VCaP (cell line): ENCODE results near the gene LSR.
A peak's percentile ranks its signal among the peaks of the same experiment; 100 is the strongest.

Source experiments
- H3K27ac ChIP-seq: fragments of 450-650 bp; 2 replicates; pipeline ENCODE4 v1.5.1; 2017
- TF ChIP-seq, protein P1 (sequence below): fragments of 450-650 bp; conservative IDR thresholded peaks from 2 replicates; pipeline ENCODE4 v1.5.1; 2017; ENCODE audit warnings: mild to moderate bottlenecking, moderate library complexity

LSR gene

DNA sequence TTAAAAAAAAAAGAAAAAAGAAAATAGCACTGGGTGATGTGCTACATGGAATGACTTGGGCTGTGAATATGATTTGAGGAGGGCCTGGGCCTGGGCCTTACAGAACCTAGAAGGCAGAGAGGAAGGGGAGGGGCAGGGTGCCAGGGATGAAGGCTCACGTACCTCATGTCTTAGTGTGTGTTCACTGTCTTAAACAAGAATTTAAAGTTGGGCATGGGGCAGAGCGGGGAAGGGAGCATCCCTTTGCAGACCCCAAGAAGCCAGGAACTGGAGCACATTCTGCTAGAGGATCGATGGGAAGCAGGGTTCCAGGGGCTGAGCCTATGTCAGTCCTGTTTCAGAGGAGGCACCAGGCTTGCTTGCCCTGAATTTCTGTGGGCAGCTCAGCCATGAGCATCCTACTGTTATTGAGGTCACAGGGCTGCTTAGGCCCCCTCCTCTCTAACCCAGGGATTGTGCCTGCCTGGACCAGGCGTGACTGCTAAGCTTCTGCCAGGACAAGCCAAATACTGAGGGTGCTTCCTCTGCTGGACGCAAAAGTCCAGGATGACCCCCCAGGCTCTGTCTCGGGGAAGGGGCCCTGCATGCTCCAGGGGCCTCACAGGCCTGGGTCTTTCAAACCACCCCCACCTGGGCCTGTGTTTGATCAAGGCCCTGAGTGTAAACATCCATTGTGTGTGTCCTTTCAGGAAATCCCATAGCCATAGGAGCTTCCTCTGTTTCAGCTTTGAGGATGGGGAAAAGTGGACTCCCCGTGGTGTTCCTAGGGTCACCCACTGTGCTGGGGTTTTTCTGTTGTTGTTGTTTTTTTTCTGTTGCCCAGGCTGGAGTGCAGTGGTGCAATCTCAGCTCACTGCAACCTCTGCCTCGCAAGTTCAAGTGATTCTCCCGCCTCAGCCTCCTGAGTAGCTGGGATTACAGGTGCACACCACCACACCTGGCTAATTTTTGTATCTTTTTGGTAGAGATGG, 4.8 kb downstream of the LSR start:
- H3K27ac ChIP-seq, result no peak overlapping the region
- TF ChIP-seq, protein P1, sequence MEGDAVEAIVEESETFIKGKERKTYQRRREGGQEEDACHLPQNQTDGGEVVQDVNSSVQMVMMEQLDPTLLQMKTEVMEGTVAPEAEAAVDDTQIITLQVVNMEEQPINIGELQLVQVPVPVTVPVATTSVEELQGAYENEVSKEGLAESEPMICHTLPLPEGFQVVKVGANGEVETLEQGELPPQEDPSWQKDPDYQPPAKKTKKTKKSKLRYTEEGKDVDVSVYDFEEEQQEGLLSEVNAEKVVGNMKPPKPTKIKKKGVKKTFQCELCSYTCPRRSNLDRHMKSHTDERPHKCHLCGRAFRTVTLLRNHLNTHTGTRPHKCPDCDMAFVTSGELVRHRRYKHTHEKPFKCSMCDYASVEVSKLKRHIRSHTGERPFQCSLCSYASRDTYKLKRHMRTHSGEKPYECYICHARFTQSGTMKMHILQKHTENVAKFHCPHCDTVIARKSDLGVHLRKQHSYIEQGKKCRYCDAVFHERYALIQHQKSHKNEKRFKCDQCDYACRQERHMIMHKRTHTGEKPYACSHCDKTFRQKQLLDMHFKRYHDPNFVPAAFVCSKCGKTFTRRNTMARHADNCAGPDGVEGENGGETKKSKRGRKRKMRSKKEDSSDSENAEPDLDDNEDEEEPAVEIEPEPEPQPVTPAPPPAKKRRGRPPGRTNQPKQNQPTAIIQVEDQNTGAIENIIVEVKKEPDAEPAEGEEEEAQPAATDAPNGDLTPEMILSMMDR, result no peak

DNA sequence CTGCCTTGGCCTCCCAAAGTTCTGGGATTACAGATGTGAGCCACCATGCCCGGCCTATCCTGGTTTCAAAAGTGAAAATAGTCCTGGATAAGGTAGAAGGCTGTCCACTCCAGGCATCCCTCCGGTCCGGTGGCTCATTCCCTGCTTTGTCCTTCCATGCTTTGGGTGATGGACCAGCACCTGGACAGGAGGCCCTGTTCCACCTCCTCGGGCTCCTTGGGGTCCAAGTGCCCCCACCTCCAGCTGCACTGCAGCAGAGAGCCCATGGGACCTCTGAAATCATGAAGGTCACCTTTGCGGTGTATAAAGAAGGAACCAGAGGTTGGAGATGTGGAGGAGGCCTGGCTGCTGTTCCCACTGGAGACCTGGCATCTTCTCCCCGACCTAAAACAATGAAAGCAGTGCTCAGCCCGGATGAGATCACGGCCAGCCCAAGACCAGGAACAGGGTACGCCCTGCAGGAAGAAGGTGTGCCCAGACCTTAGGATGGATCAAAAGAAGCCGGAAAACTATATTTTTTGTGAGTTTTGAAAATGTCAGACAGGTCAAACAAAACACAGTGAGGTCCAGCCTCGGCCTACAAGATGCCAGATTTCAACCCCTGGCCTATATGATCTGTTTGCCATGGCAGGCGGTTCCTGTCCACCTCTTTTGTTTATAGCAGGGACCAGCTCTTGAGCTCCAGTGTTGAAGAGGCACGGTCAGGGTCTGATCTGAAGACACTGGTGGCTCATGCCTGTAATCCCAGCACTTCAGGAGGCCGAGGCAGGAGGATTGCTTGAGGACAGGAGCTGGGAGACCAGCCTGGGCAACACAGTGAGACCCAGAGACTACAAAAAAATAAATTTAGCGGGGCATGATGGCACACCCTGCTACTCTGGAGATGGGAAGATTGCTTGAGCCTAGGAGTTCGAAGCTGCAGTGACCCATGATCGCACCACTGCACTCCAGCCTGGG, 5.8 kb downstream of the LSR start:
- no peak overlapping the region for H3K27ac ChIP-seq
- TF ChIP-seq, protein P1, result no peak

DNA sequence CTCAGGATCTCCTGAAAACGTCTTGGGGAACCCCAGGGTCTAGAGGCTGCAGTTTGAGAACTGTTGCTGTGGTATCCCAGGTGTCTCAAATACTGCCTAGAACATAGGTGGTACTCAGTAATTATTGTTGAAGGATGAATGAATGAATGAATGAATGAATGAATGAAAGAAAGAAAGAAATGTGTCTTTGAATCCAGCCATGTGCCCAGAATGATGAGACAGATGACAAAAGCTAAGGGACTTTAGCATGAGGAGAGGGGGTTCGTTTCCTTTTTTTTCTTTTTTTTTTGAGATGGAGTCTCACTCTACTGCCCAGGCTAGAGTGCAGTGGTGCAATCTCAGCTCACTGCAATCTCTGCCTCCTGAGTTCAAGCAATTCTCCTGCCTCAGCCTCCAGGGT, 7.8 kb downstream of the LSR start:
- TF ChIP-seq, protein P1, result no peak
- no peak overlapping the region for H3K27ac ChIP-seq

DNA sequence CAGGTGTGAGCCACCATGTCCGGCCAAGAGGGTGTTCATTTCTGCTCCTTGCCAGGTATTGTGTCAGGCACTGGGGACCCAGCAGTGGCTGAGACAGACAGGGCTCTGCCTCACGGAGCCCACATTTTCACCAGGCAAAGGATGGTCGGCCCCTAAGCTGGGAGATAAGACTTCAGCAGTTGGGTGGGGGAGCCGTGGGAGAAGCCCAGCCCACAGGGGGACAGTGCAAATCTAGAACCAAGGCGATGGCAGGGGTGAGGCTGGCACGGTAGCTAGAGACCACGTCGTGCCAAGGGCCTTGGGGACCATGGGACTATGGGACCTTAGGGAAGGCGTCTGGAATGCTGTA, 8.3 kb downstream of the LSR start:
- TF ChIP-seq, protein P1, result no peak
- no peak overlapping the region for H3K27ac ChIP-seq

DNA sequence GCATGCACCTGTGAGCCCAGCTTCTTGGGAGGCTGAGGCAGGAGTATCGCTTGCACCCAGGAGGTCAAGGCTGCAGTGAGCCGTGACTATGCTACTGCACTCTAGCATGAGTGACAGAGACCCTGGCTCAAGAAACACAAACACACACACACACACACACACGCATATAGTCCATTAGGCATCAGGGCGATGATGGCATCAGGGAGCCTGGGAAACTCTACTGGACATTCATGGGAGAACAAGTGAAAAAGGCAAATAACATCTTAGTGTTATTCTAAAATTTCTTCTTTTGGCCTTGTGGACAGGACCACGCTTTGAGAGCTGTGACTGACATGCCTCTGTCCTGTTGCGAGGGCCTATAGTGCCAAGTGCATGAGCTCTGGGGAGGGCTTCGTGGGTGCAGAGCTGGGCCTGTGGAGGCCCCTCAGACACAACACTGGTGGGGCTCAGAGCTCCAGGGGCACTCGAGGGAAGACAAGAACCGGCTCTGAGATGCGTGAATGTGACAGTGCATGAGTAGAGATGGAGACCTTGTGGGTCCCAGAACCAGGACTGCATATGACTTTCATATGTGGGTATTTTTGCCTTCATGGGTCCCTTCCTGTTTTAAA, 12.0 kb downstream of the LSR start:
- TF ChIP-seq, protein P1, result no peak
- peak overlapping the region; percentile 30 for H3K27ac ChIP-seq

DNA sequence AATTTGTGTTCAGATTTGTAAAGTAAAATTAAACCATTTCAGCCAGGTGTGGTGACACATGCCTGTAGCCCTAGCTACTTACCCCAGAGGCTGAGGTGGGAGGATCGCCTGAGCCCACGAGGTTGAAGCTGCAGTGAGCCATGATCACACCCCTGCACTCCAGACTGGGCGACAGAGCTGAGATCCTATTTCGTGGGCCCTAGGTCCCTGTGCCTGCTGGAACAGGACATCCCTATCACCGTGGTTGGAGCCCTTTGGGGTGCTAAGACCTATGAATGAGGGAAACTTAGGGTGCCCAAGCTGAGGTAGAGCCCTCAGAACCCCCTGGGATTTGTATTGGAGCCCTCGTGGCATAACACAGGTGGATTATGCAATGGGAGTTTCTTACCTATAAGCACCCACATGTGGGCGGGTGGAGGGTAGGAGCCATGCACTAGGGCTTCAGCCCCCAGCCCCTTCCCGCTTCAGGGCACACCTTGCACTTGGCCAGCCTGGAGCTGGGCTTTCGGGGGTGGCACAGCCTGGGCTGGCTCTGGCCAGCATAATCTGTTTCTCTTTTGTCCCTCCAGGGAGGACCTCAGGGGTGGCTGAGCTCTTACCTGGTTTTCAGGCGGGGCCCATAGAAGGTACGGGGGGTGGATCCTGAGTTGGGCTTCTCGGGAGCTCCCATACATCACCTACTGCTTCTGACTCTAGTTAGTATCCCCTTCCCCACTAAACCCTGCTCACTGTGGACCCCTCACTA, 12.7 kb downstream of the LSR start:
- H3K27ac ChIP-seq, result peak overlapping the region; percentile 30
- TF ChIP-seq, protein P1, result no peak
